Right lobe of liver (tissue), 6 donors: Measurements from ENCODE around the gene ACAP3. TPM values are rescaled to one million over a fixed set of nuclear protein-coding genes. Genes with fewer than 3 reads are reported as not detected.
A peak's percentile ranks its signal among the peaks of the same experiment; 100 is the strongest.

Experiments
- ATAC-seq, 4 donors: fragments of 200-7000 bp; cut with Tn5 transposase; one replicate each; pipeline ENCODE4 v1.9.1; 2020; ENCODE audit warnings: mild to moderate bottlenecking in 4 of 4, moderate library complexity in 4 of 4
- DNase-seq, 3 donors: peaks; one replicate each; pipeline ENCODE4 v3.0.0-alpha.2; 2020
- H3K27ac ChIP-seq, 3 donors: fragments of 200-600 bp; one replicate each; pipeline ENCODE4 v1.8.0; 2022
- H3K27me3 ChIP-seq, 2 donors: fragments of 200-600 bp; one replicate each; pipeline ENCODE4 v1.8.0; 2022
- H3K36me3 ChIP-seq, 4 donors: fragments of 200-600 bp; sonication (generic) in 1 of 4; one replicate each; pipeline versions ENCODE4 v1.5.1 to v1.8.0; 2017 to 2022; ENCODE audit warnings: control low read depth in 1 of 4
- H3K4me1 ChIP-seq, 4 donors: fragments of 200-600 bp; sonication (generic) in 1 of 4; one replicate each; pipeline versions ENCODE4 v1.5.1 to v1.8.0; 2017 to 2022; ENCODE audit warnings: control low read depth in 1 of 4
- H3K4me3 ChIP-seq, 3 donors: fragments of 200-600 bp; one replicate each; pipeline ENCODE4 v1.8.0; 2022
- H3K9me3 ChIP-seq, 4 donors: fragments of 200-600 bp; sonication (generic) in 1 of 4; one replicate each; pipeline versions ENCODE4 v1.5.1 to v1.8.0; 2017 to 2022; ENCODE audit warnings: control low read depth in 1 of 4
- CTCF ChIP-seq, 4 donors: fragments of 200-600 bp in 3 of 4; fragments of 450-650 bp in 1 of 4; IDR thresholded peaks; one replicate each; pipeline versions ENCODE4 v1.5.1 to v1.8.0; 2016 to 2022; ENCODE audit warnings: antibody characterized with exemption in 4 of 4, mild to moderate bottlenecking in 2 of 4
- POLR2A ChIP-seq: fragments of 450-650 bp; IDR thresholded peaks from one replicate; pipeline ENCODE4 v1.6.1; 2017; ENCODE audit warnings: antibody characterized with exemption, mild to moderate bottlenecking
- WGBS: methylation state at CpG from one replicate; pipeline ENCODE4 v1.1.6; 2018; ENCODE audit warnings: low coverage, low lambda C conversion rate; ENCODE audit not compliant: insufficient coverage; ENCODE audit errors: missing lambda C conversion rate; 5-methylcytosine and 5-hydroxymethylcytosine counted together
- intact Hi-C, 2 donors: fragments of 100-400 bp; cut with DNase I; formaldehyde crosslinking; loops; one replicate each; pipeline versions ENCODE4 v1.11.2 to v1.14.1; 2022
- total RNA-seq, 6 experiments: library from RNA; depleted of rRNA in 2 of 6; stranded (reverse); fragments of >200 nt in 2 of 6; fragmentation: NEBNext Ultra II Directional in 3 of 6; extraction: Animal tissue kit (Norgen Biotek cat#: 25700) in 3 of 6; gene quantifications; one replicate each; pipeline versions ENCODE4 v1.1.0 to v1.2.4, GENCODE V29; 2016 to 2023
- donor health status: DM: no; HTN: yes; CAD: no.
- donor health status: DM: no; HTN: no; CAD: no.
- donor health status: DM: no; HTN: no; CAD: no.
- donor health status: DM: no; HTN: yes; CAD: no.
- donor health status: DM: no; HTN: yes; CAD: no.

ACAP3 gene
- total RNA-seq, 6 experiments from 2014 or later: 20.1 to 28.0 (median 22.0) TPM

- Histone ChIP-seq H3K9me3 (no peaks in the 10 kb centered on the region), H3K27ac (no peak overlapping the region), H3K4me3 (no peak overlapping the region), H3K4me1 (no peaks in the 10 kb centered on the region), H3K36me3 (no peaks in the 10 kb centered on the region), H3K27me3 (no peaks in the 10 kb centered on the region)
- no peak for TF ChIP-seq CTCF (IDR thresholded peaks at IDR 0.05)
- no peak for TF ChIP-seq POLR2A
- DNase-seq (no peak), ATAC-seq (no peak)
- 100% methylated on average over 1 of the region's 9 CpGs for whole genome bisulfite sequencing
- intact Hi-C loops: loop anchor here (5.0 to 10.0 kb wide), 2 partner anchors 48 to 170 kb away; partner anchors contain the start of gene C1QTNF12 (in 1 of the 2)
These were observed 15.3 kb downstream of the ACAP3 start for GRCh38 chr1:1292442-1292779.

- no peaks in the 10 kb centered on the region for H3K36me3 ChIP-seq
- 66% methylated on average over 3 of the region's 45 CpGs for WGBS
These were observed 15.9 kb downstream of the ACAP3 start for GRCh38 chr1:1291548-1292441.

GRCh38 chr1:1291023-1291528 is 16.7 kb downstream of the ACAP3 start:
- DNase-seq: no peak
- intact Hi-C loops: loop anchor here (5.0 to 10.0 kb wide), 2 partner anchors 46 to 169 kb away; partner anchors contain the start of gene C1QTNF12 (in 1 of the 2)
- H3K9me3 ChIP-seq: no peaks in the 10 kb centered on the region
- peak; percentile 28 to 43 (median 37) for ATAC-seq
- no CpG with 5 or more reads among the region's 28 CpGs for WGBS
- H3K27me3 ChIP-seq: no peaks in the 10 kb centered on the region
- no peak overlapping the region for H3K27ac ChIP-seq
- no peak for TF ChIP-seq CTCF (IDR thresholded peaks at IDR 0.05)
- TF ChIP-seq POLR2A: no peak
- H3K4me3 ChIP-seq: no peak overlapping the region
- no peaks in the 10 kb centered on the region for H3K4me1 ChIP-seq
- H3K36me3 ChIP-seq: no peaks in the 10 kb centered on the region

More at GRCh38 chr1:1291548-1292441, 15.9 kb downstream of the ACAP3 start:
- ATAC-seq (peak; percentile 58 to 80 (median 78)), DNase-seq (peak; percentile 75 to 79 (median 77))
- H3K27me3 ChIP-seq: no peaks in the 10 kb centered on the region
- H3K4me3 ChIP-seq: no peak overlapping the region
- no peak overlapping the region for H3K27ac ChIP-seq
- intact Hi-C loops: loop anchor here (5.0 to 10.0 kb wide), 2 partner anchors 47 to 169 kb away; partner anchors contain the start of gene C1QTNF12 (in 1 of the 2)
- no peak for TF ChIP-seq POLR2A
- TF ChIP-seq CTCF (IDR thresholded peaks at IDR 0.05): peak; percentile 51 to 65 (median 58)
- H3K4me1 ChIP-seq: no peaks in the 10 kb centered on the region
- no peaks in the 10 kb centered on the region for H3K9me3 ChIP-seq

- H3K4me3 ChIP-seq: no peak overlapping the region
- no peaks in the 10 kb centered on the region for H3K4me1 ChIP-seq
- intact Hi-C loops: loop anchor here (5.0 to 10.0 kb wide), 2 partner anchors 45 to 168 kb away; partner anchors contain the start of gene C1QTNF12 (in 1 of the 2)
- peak; percentile 57 to 81 (median 74) for TF ChIP-seq CTCF (IDR thresholded peaks at IDR 0.05)
- no peak for TF ChIP-seq POLR2A
- H3K27me3 ChIP-seq: no peaks in the 10 kb centered on the region
- no peaks in the 10 kb centered on the region for H3K9me3 ChIP-seq
- ATAC-seq: peak; percentile 80 to 86 (median 82)
- H3K27ac ChIP-seq: no peak overlapping the region
- WGBS: 22% methylated on average over 5 of the region's 15 CpGs
- peak; percentile 76 to 81 (median 81) for DNase-seq
- no peaks in the 10 kb centered on the region for H3K36me3 ChIP-seq
These were observed 17.4 kb downstream of the ACAP3 start for GRCh38 chr1:1290238-1290731.
